Measurements from ENCODE around the gene PSMG1. TPM values are rescaled to one million over a fixed set of nuclear protein-coding genes. Genes with fewer than 3 reads are reported as not detected.

Gene PSMG1
- total RNA-seq, 1 experiment from 2014 or later, result 110 TPM

- H4K20me1 ChIP-seq (ENCODE audit: low read length), result no peaks in the 10 kb centered on the region
- H3K79me2 ChIP-seq (ENCODE audit: low read length), result no peaks in the 10 kb centered on the region
- ChIA-PET POLR2A (ENCODE audit: unreplicated experiment) (no interaction called here), CTCF (no interaction called here)
- no peaks in the 10 kb centered on the region for H3F3A ChIP-seq (ENCODE audit: low read length, unreplicated experiment)
- no peak overlapping the region for H3K9ac ChIP-seq (ENCODE audit: low read length)
- BruUV-seq (replicated peaks), result no TSS peak
- no peak overlapping the region for H2AFZ ChIP-seq (ENCODE audit: low read length)
- ATAC-seq (no peak), DNase-seq (no peak)
- no peaks in the 10 kb centered on the region for H3K9me2 ChIP-seq (replicated peaks; ENCODE audit: low read length)
- no peaks in the 10 kb centered on the region for H3K4me1 ChIP-seq (ENCODE audit: insufficient read depth, low read length)
- intact Hi-C loops (cut with micrococcal nuclease), result no loop called here
- no peak overlapping the region for H3K4me3 ChIP-seq (ENCODE audit: low read length)
- peaks cover 39% of the 10 kb centered on the region; the same call in 1 of the 2 replicates for H3K36me3 ChIP-seq (ENCODE audit: low read depth, low read length)
- no peak overlapping the region for H3K4me2 ChIP-seq (ENCODE audit: low read length)
- TF ChIP-seq CTCF (conservative IDR thresholded peaks at IDR 0.05; ENCODE audit: low read depth, low read length) (no peak), EZH2 (IDR thresholded peaks at IDR 0.05; ENCODE audit: low read length, unreplicated experiment) (no peak), EZH2phosphoT487 (IDR thresholded peaks at IDR 0.05; ENCODE audit: borderline replicate concordance, low read length) (no peak)
- no peaks in the 10 kb centered on the region for H3K27me3 ChIP-seq (ENCODE audit: low read length)
- no peaks in the 10 kb centered on the region for H3K9me3 ChIP-seq (ENCODE audit: low read length)
- no peak overlapping the region for H3K27ac ChIP-seq (ENCODE audit: low read length)
These were observed 25.5 kb upstream of the PSMG1 start for GRCh38 chr21:39208624-39209333.

GRCh38 chr21:39204134-39204533, 20.9 kb upstream of the PSMG1 start:
- Histone ChIP-seq H3K79me2 (ENCODE audit: low read length) (no peaks in the 10 kb centered on the region), H3K4me3 (ENCODE audit: low read length) (no peak overlapping the region), H3K4me2 (ENCODE audit: low read length) (no peak overlapping the region), H3K4me1 (ENCODE audit: insufficient read depth, low read length) (no peaks in the 10 kb centered on the region), H3K36me3 (ENCODE audit: low read depth, low read length) (peaks cover 49% of the 10 kb centered on the region), H3K27ac (ENCODE audit: low read length) (no peak overlapping the region), H3K9me2 (replicated peaks; ENCODE audit: low read length) (no peaks in the 10 kb centered on the region), H3K9ac (ENCODE audit: low read length) (no peak overlapping the region), H2AFZ (ENCODE audit: low read length) (no peak overlapping the region), H3K27me3 (ENCODE audit: low read length) (no peaks in the 10 kb centered on the region), H3F3A (ENCODE audit: low read length, unreplicated experiment) (no peaks in the 10 kb centered on the region), H4K20me1 (ENCODE audit: low read length) (no peaks in the 10 kb centered on the region), H3K9me3 (ENCODE audit: low read length) (no peaks in the 10 kb centered on the region)
- DNase-seq (no peak), ATAC-seq (peak; percentile 46)
- intact Hi-C loops (cut with micrococcal nuclease), result no loop called here
- POLR2A ChIA-PET (ENCODE audit: unreplicated experiment), result no interaction called here
- TF ChIP-seq EZH2phosphoT487 (IDR thresholded peaks at IDR 0.05; ENCODE audit: borderline replicate concordance, low read length), result no peak
- TF ChIP-seq EZH2 (IDR thresholded peaks at IDR 0.05; ENCODE audit: low read length, unreplicated experiment), result no peak
- no peak for TF ChIP-seq CTCF (conservative IDR thresholded peaks at IDR 0.05; ENCODE audit: low read depth, low read length)
- CTCF ChIA-PET, result no interaction called here
- no TSS peak for BruUV-seq (replicated peaks)

GRCh38 chr21:39198800-39199199, 15.5 kb upstream of the PSMG1 start:
- peaks cover 3% of the 10 kb centered on the region; the same call in 1 of the 2 replicates for H4K20me1 ChIP-seq (ENCODE audit: low read length)
- TF ChIP-seq EZH2 (IDR thresholded peaks at IDR 0.05; ENCODE audit: low read length, unreplicated experiment), result no peak
- TF ChIP-seq EZH2phosphoT487 (IDR thresholded peaks at IDR 0.05; ENCODE audit: borderline replicate concordance, low read length), result no peak
- TF ChIP-seq CTCF (conservative IDR thresholded peaks at IDR 0.05; ENCODE audit: low read depth, low read length), result no peak
- H3K27me3 ChIP-seq (ENCODE audit: low read length), result no peaks in the 10 kb centered on the region
- ChIA-PET POLR2A (ENCODE audit: unreplicated experiment) (no interaction called here), CTCF (no interaction called here)
- H3K36me3 ChIP-seq (ENCODE audit: low read depth, low read length), result peaks cover 70% of the 10 kb centered on the region
- no peaks in the 10 kb centered on the region for H3K79me2 ChIP-seq (ENCODE audit: low read length)
- H3K9me2 ChIP-seq (replicated peaks; ENCODE audit: low read length), result no peaks in the 10 kb centered on the region
- H3K4me2 ChIP-seq (ENCODE audit: low read length), result no peak overlapping the region
- no peaks in the 10 kb centered on the region for H3F3A ChIP-seq (ENCODE audit: low read length, unreplicated experiment)
- H3K9ac ChIP-seq (ENCODE audit: low read length), result no peak overlapping the region
- DNase-seq (no peak), ATAC-seq (no peak)
- H2AFZ ChIP-seq (ENCODE audit: low read length), result no peak overlapping the region
- intact Hi-C loops (cut with micrococcal nuclease), result loop anchor here (10.0 kb wide), 1 partner anchor 436 kb away; no protein-coding TSS in a partner anchor
- H3K4me3 ChIP-seq (ENCODE audit: low read length), result no peak overlapping the region
- no TSS peak for BruUV-seq (replicated peaks)
- H3K27ac ChIP-seq (ENCODE audit: low read length), result no peak overlapping the region
- H3K9me3 ChIP-seq (ENCODE audit: low read length), result no peaks in the 10 kb centered on the region
- H3K4me1 ChIP-seq (ENCODE audit: insufficient read depth, low read length), result no peaks in the 10 kb centered on the region
